GM12873 (cell line): ENCODE data around the gene RPS28.

Experiments
- TF ChIP-seq, protein P1 (sequence below): IDR thresholded peaks from 2 replicates; pipeline ENCODE4 v1.5.1; 2012; ENCODE audit warnings: low read depth, mild to moderate bottlenecking, moderate library complexity, low read length, control low read depth; ENCODE audit not compliant: insufficient read depth; ENCODE audit errors: missing control alignments

RPS28 gene

DNA sequence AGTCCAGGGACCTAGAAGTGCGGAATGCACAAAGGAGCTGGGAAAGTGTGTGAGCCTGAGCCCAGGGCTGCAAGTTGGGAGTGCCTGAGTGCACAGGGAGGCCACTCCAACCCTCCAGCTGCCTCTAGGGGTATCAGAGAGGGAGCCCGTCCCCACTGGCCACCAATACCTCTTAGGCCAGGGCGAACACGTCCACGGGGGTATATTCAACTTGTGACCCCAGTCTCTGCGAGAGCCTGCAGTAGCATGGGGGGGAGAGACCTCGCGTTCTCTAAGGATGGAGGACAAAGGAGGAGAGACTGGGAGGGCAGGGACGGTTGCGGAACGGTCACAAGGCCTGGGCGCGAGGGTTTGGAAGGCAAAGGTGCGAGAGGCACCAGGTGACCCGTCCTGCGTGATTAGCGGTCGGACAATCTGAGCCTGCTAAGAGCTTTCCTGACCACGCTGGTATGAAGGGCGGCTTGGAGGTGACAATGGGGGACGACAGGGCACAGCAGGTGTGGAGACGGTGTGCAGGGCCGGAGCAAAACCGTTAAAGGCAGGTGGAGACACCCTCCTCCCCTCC, 13.8 kb upstream of the RPS28 start:
- TF ChIP-seq, protein P1, sequence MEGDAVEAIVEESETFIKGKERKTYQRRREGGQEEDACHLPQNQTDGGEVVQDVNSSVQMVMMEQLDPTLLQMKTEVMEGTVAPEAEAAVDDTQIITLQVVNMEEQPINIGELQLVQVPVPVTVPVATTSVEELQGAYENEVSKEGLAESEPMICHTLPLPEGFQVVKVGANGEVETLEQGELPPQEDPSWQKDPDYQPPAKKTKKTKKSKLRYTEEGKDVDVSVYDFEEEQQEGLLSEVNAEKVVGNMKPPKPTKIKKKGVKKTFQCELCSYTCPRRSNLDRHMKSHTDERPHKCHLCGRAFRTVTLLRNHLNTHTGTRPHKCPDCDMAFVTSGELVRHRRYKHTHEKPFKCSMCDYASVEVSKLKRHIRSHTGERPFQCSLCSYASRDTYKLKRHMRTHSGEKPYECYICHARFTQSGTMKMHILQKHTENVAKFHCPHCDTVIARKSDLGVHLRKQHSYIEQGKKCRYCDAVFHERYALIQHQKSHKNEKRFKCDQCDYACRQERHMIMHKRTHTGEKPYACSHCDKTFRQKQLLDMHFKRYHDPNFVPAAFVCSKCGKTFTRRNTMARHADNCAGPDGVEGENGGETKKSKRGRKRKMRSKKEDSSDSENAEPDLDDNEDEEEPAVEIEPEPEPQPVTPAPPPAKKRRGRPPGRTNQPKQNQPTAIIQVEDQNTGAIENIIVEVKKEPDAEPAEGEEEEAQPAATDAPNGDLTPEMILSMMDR: no peak

DNA sequence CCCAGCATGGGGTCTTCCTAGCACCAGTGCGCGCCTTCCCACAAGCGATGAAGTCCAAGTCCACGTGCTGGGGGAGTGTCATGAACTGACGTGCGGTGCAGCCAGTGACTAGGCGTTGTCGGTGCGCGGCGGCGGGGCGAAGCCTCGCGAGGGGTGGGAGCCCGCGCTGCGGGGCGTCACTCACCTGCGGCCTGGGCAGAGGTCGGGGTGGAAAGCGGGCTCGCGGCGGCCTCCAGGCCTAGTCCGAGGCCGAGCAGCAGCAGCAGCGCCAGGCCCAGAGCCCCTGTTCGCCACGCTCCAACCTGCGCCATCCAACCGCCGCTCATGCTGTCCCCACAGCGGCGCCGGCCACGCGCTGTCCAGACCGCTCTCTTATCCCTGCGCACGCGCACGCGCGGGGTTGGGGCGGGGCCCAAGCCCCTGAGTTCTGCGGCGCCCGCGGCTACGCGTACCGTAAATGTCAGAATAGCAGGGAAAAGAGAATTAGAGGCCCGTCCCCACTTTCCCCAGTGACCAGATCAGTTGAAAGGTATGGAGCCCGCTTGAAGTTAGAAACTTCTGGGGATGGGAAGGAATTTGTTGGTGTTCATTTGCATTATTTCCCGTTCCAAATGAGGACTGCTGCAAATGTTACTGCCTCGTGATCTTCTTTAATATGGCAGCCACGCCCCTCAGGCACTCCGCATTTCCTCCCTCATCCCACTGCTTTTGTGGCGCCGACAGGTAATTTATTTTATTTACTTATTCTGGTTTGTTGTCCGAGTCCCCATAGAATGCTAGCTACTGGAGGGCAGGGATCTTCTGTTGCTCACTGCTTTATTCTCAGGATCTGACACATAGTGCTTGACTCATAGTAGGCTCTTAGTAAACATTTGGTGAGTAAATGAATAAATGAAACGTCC, 13.1 kb upstream of the RPS28 start, which contains the start of gene CD320:
CD320 (minus strand) TSS at position 394 of the 902 bp plus-strand sequence; CDS start at position 326, 68 bp downstream.
- TF ChIP-seq, protein P1: no peak

DNA sequence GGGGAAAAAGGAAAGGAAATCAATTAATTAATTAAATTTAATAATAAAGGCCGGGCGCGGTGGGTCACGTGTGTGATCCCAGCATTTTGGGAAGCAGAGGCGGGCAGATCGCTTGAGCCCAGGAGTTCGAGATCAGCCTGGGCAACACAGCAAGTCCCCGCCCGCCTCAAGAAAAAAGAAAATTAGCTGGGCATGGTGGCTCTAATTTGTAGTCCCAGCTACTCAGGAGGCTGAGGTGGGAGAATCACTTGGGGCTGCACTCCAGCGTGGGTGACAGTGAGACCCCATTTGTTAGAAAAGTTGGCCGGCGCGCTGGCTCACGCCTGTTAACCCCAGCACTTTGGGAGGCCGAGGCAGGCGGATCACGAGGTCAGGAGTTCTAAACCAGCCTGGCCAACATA, 12.4 kb upstream of the RPS28 start:
- TF ChIP-seq, protein P1: no peak

DNA sequence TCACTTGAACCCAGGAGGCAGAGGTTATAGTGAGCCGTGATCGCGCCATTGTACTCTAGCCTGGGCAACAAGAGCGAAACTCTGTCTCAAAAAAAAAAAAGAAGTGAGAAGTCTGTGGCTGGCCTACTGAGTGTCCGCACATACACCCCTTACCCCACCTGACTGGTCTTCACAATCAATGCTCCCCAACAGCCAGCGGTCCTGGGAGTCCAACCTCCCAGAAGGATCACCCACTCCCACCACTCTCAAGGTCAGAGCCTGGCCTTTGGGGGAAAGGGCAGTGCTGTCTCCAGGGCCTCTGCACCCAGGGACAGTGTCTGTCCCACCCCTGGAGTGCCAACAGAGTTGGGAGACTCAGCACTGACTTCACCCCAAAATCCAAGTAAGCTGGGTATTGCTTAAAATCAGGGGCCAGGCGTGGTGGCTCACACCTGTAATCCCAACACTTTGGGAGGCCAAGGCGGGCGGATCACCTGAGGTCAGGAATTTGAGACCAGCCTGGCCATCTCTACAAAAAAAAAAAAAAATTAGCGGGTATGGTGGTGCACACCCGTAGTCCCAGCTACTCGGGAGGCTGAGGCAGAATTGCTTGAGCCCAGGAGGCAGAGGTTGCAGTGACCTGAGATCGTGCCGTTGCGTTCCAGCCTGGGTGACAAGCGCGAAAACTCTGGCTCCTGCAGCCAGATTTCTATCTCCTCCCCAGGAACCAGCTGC, 10.8 kb upstream of the RPS28 start:
- TF ChIP-seq, protein P1: no peak

DNA sequence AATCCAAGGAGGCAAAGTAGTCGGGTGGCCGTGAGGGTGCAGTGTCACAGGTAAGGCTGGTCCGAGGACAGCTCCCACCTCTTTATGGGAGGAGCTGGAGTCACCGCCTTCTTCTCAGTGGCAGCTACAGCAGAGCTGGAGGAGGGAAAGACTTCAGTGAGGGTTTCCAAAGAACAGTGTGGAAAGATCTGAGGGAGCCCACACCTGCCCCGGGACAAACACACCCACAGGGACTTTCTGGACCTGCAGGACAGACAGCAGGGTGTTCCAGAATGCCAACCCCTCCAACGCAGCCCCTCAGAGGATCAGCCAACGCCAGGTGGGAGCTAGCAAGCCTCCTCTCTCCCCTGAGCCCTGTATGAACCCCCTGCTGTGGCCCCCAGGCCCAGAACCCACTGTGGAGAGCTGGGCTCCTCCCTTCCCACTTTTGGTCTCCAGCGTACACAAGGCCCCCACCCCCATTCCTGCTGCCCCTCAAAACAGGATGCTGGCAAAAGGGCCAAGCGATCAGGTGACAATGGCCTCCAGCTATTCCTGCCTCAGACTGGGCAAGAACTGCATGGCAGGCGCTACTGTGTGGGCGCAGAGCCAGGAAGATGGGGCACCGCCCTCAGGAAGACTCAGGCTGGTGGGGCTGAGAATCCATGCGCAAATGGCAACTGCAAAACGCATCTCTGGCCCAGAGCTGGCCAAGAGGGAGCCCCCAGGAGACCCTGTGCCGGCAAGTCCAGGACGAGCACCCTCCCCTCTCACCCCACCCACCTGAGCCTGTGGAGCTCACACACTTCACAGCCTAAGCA, 9.6 kb upstream of the RPS28 start:
- TF ChIP-seq, protein P1: no peak

DNA sequence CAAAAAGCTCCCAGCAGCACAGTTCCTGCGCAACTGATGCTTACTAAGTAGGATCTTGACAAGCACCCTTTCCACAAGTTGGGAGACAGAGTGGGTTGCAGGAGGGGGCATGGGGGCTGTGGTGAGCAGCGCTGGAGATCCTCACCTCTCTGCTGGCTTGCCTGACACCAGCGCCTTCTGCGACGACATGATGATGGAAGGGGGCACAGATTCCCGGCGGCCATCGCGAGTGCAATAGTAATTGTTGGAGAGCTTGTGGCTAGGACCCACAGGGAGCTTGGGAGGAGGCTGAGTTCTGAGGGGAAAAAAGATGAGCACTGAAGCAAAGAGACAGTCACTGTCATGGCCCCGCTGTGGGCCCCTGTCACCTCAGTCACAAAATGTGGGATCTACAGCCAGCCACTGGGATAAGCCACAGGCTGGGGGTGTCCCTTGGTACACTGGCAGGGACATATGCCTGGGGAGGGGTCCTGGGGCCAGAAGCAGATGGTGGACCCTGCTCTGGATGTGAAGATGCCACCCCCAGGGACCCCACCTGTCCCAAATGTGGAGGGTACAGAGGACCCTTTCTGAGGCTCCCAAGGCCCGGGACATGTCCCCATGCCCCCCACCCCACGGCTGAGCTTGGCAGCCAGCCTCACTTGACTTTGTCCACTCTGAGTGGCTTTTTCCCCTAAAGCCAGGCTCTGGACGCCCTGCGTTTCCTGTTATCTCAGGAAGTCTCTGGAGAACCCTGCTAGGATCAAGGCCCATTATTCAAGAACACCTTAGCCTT, 4.8 kb upstream of the RPS28 start:
- TF ChIP-seq, protein P1: no peak
